ENCODE measurements around the gene IER5L. TPM values are rescaled to one million over a fixed set of nuclear protein-coding genes. Genes with fewer than 3 reads are reported as not detected.

IER5L gene
- polyA plus RNA-seq, 1 donor (not counting 4 experiments of a cell fraction or from before 2014, with no cell fraction given), result 2.1 TPM

DNA sequence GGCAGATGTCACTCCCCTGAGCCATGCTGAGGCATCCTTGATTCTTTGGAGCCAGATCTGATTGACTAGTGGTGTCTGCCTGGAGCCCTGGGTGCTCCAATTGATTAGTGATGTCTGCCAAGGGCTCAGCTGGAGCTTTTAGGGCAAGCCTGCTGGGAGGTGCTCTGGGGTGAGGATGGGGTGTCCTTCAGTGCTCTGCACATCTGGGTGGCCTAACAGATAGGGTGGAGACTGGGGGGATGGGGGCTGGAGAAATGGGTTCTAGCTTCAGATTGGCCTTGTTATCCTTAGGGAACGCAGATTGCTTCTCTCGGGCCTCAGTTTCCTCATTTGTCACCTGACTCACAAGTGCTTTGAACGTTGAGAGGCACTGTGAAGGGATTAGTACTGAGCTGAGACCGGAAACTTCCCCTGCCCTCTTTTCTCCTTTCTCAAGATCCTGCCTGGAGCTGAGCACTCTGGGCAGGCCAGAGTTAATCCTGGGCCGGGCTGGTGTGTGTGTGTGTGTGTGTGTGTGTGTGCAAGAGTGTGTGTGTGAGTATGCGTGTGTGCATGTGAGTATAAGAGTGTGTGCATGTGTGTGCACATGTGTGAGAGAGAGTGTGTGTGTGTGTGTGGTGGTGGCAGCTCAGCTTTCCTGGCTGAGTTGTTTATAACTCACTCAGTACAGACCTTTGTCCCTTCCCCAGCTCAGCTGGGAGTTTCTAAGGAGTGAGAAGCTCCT lies 5.6 kb upstream of the IER5L start:
- Histone ChIP-seq H2AFZ (ENCODE audit: control insufficient read depth, low read length) (no peak overlapping the region), H3K79me2 (ENCODE audit: control insufficient read depth, insufficient read depth, low read length) (no peaks in the 10 kb centered on the region), H3K36me3 (ENCODE audit: control insufficient read depth in 2 of 2, extremely low read depth in 1 of 2, insufficient read depth in 2 of 2, low read length in 2 of 2) (no peaks in the 10 kb centered on the region), H3K9me3 (ENCODE audit: control insufficient read depth, low read depth, low read length) (no peaks in the 10 kb centered on the region), H4K20me1 (ENCODE audit: control insufficient read depth, extremely low read depth, insufficient read depth, low read length) (no peaks in the 10 kb centered on the region), H3K4me2 (ENCODE audit: control insufficient read depth, extremely low read depth, insufficient read depth, low read depth, low read length) (no peak overlapping the region), H3K27me3 (ENCODE audit: control insufficient read depth, extremely low read depth, insufficient read depth, low read length) (no peaks in the 10 kb centered on the region), H3K4me1 (ENCODE audit: control insufficient read depth, extremely low read depth, insufficient read depth, low read length) (peaks cover 4% of the 10 kb centered on the region), H3K4me3 (ENCODE audit: control insufficient read depth in 2 of 3, extremely low read depth in 1 of 3, insufficient read depth in 2 of 3, low read depth in 1 of 3, low read length in 3 of 3) (no peak overlapping the region), H3K27ac (ENCODE audit: control insufficient read depth, insufficient read depth, low read length) (no peak overlapping the region), H3K9ac (ENCODE audit: control insufficient read depth, extremely low read depth, insufficient read depth, low read length) (no peak overlapping the region), H3K9me1 (ENCODE audit: control insufficient read depth, extremely low read depth, insufficient read depth, low read length) (no peaks in the 10 kb centered on the region)
- dilution Hi-C loops (cut with MboI; ENCODE audit: extremely low pct_ligation_motif_present, low sequenced_read_pairs), result no loop called here
- FAIRE-seq (no peak), DNase-seq (ENCODE audit: low read depth, low spot score) (no peak)
- no peak for TF ChIP-seq EZH2 (IDR thresholded peaks at IDR 0.05; ENCODE audit: low read length)
- TF ChIP-seq, protein P1, sequence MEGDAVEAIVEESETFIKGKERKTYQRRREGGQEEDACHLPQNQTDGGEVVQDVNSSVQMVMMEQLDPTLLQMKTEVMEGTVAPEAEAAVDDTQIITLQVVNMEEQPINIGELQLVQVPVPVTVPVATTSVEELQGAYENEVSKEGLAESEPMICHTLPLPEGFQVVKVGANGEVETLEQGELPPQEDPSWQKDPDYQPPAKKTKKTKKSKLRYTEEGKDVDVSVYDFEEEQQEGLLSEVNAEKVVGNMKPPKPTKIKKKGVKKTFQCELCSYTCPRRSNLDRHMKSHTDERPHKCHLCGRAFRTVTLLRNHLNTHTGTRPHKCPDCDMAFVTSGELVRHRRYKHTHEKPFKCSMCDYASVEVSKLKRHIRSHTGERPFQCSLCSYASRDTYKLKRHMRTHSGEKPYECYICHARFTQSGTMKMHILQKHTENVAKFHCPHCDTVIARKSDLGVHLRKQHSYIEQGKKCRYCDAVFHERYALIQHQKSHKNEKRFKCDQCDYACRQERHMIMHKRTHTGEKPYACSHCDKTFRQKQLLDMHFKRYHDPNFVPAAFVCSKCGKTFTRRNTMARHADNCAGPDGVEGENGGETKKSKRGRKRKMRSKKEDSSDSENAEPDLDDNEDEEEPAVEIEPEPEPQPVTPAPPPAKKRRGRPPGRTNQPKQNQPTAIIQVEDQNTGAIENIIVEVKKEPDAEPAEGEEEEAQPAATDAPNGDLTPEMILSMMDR (optimal IDR thresholded peaks at IDR 0.05 in 1 of 3, IDR thresholded peaks at IDR 0.05 in 1 of 3, conservative IDR thresholded peaks at IDR 0.05 in 1 of 3; ENCODE audit: extremely low read depth in 1 of 3, insufficient read depth in 2 of 3, low read length in 3 of 3), result no peak

DNA sequence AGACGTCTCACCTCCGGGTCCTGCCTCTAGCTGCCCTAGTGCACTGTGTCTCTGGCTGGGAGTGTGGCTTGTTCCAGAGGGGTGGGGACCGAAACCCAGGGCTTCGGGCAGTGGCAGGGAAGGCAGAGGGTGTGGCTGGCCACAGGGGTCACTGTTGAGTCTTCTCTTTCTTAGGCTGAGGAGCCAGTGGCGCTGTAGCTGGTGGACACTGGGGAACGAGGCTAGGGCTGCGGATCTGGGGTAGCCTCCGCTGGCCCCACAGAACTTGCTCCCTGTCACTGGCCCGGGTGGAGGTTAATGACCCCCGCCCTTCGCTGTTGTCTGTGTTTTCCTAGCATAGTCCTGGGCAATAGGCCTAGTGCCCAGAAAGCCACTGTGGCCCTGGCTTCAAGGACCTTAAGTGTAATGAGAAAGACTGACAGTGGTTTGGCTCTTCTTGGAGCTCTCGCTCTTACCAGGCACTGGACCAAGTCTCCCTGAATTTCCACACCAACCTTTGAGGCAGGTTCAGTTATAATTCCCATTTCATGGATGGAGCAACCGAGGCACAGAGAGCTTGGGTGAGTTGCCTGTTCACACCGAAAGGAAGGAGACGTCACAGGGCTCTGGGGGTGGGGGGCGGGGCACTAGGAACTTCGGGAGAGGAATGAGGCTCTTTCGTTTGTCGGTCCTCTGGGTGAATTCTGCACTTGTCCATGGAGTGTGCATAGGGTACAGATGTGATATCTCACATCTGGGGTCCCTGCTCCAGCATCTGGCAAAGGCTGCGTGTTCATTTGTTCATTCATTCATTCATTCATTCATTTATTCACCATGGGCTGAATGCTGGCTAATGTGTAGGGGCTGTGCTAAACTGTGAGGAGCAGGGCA lies 4.8 kb upstream of the IER5L start:
- dilution Hi-C loops (cut with MboI; ENCODE audit: extremely low pct_ligation_motif_present, low sequenced_read_pairs), result no loop called here
- no peaks in the 10 kb centered on the region for H3K27me3 ChIP-seq (ENCODE audit: control insufficient read depth, extremely low read depth, insufficient read depth, low read length)
- H3K27ac ChIP-seq (ENCODE audit: control insufficient read depth, insufficient read depth, low read length), result no peak overlapping the region
- H3K36me3 ChIP-seq (ENCODE audit: control insufficient read depth in 2 of 2, extremely low read depth in 1 of 2, insufficient read depth in 2 of 2, low read length in 2 of 2), result no peaks in the 10 kb centered on the region
- DNase-seq (ENCODE audit: low read depth, low spot score), result no peak
- no peaks in the 10 kb centered on the region for H3K9me3 ChIP-seq (ENCODE audit: control insufficient read depth, low read depth, low read length)
- no peak overlapping the region for H3K4me2 ChIP-seq (ENCODE audit: control insufficient read depth, extremely low read depth, insufficient read depth, low read depth, low read length)
- no peak overlapping the region for H2AFZ ChIP-seq (ENCODE audit: control insufficient read depth, low read length)
- no peak for FAIRE-seq
- H3K9me1 ChIP-seq (ENCODE audit: control insufficient read depth, extremely low read depth, insufficient read depth, low read length), result no peaks in the 10 kb centered on the region
- peaks cover 2% of the 10 kb centered on the region for H3K79me2 ChIP-seq (ENCODE audit: control insufficient read depth, insufficient read depth, low read length)
- TF ChIP-seq, protein P1 (optimal IDR thresholded peaks at IDR 0.05 in 1 of 3, IDR thresholded peaks at IDR 0.05 in 1 of 3, conservative IDR thresholded peaks at IDR 0.05 in 1 of 3; ENCODE audit: extremely low read depth in 1 of 3, insufficient read depth in 2 of 3, low read length in 3 of 3), result peak in 2 of 3 experiments; percentile 7 to 13
- no peak for TF ChIP-seq EZH2 (IDR thresholded peaks at IDR 0.05; ENCODE audit: low read length)
- no peak overlapping the region for H3K9ac ChIP-seq (ENCODE audit: control insufficient read depth, extremely low read depth, insufficient read depth, low read length)
- H3K4me1 ChIP-seq (ENCODE audit: control insufficient read depth, extremely low read depth, insufficient read depth, low read length), result peaks cover 4% of the 10 kb centered on the region
- no peak overlapping the region for H3K4me3 ChIP-seq (ENCODE audit: control insufficient read depth in 2 of 3, extremely low read depth in 1 of 3, insufficient read depth in 2 of 3, low read depth in 1 of 3, low read length in 3 of 3)
- no peaks in the 10 kb centered on the region for H4K20me1 ChIP-seq (ENCODE audit: control insufficient read depth, extremely low read depth, insufficient read depth, low read length)
